GM19025 (cell line): Measurements from ENCODE around the gene HERC2.

Source experiments
- ATAC-seq: cut with Tn5 transposase; IDR thresholded peaks from one replicate; pipeline ENCODE4 v1.9.1; 2021; ENCODE audit warnings: mild to moderate bottlenecking, low read depth, moderate library complexity; ENCODE audit not compliant: unreplicated experiment

HERC2 gene

GRCh38 chr15:28081594-28081993 lies 240.4 kb downstream of the HERC2 start:
- ATAC-seq: no peak

- ATAC-seq: no peak
Measured at GRCh38 chr15:28080386-28080785, 241.6 kb downstream of the HERC2 start.

GRCh38 chr15:28079313-28079969 lies 242.5 kb downstream of the HERC2 start:
- ATAC-seq: no peak

DNA sequence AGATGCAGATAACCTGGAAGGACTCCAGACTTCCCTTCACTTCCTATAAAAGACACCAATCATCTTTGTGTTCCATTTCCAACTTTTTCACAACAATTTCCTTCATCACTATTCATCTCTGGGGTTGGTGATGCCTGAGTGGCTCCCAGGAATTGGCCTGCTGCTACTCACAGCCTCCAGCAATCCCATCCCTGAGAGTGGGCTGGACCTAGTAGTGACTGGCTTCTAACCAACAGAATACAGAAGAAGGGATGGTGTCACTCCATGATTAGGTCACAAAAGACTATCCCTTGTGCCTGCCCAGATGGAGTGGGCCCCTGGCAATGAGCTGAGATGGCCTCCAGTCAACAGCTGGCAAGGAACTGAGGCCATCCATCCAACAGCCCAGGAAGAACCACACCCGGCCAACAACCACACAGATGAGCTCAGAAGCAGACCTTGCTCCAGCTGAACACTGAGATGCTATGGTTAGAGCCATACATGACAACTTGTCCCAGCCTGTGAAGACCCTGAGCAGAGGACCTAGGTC lies 243.7 kb downstream of the HERC2 start:
- ATAC-seq: no peak

DNA sequence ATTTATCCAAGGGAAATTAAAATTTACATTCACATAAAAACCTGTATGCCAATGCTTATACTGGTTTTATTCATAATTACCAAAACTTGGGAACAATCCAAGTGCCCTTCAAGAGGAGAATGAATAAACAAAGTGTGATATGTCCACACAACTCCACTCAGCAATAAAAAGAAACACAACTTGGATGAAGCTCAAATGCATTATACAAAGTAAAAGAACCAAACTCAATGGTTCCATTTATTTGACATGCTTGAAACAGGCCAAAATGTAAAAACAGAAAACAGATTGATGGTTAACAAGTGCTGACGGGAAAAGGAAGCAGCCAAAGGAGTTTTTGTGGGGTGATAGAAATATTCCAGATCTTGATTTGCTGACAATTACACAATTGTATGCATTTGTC lies 246.4 kb downstream of the HERC2 start:
- ATAC-seq: no peak

- no peak for ATAC-seq
Measured at GRCh38 chr15:28068930-28069329, 253.0 kb downstream of the HERC2 start.

GRCh38 chr15:28066231-28066630 lies 255.7 kb downstream of the HERC2 start:
- no peak for ATAC-seq
